ENCODE measurements around the gene POLK.
"Not testable (repeated sequence)": the region's sequence is repeated elsewhere in the genome, so short reads cannot be mapped to it uniquely, and the experiment has no call there.

GRCh38 chr5:75505112-75505511 is 6.6 kb upstream of the POLK start:
- TF ChIP-seq CTCF, POLR2A, POLR2AphosphoS5 (IDR thresholded peaks at IDR 0.05): not testable (repeated sequence)

Data from suprapubic skin (tissue), 4 donors.